Activated T-helper 2 cell treated with anti-CD3 and anti-CD28 coated beads, Interferon-gamma antibody, Interleukin-2, Interleukin-4, amounts not matched to agents 10 μg/mL and 5 μg/mL and 100 μg/mL, durations not matched to agents 14 hours and 24 hours and 36 hours (primary cell): ENCODE results near the gene TMEM87B. TPM values are rescaled to one million over a fixed set of nuclear protein-coding genes. Genes with fewer than 3 reads are reported as not detected.
"Not testable (repeated sequence)": the region's sequence is repeated elsewhere in the genome, so short reads cannot be mapped to it uniquely, and the experiment has no call there.

Experiments used
- DNase-seq: peaks from one replicate; pipeline ENCODE4 v3.0.0; 2021; ENCODE audit warnings: low spot score
- H3K27ac Mint-ChIP-seq: one replicate; pipeline ENCODE4 v1.8.0; 2021; ENCODE audit warnings: mixed read lengths
- H3K27me3 Mint-ChIP-seq: one replicate; pipeline ENCODE4 v1.8.0; 2021; ENCODE audit warnings: low read depth, mixed read lengths
- H3K36me3 Mint-ChIP-seq: one replicate; pipeline ENCODE4 v1.8.0; 2021; ENCODE audit warnings: low read depth, mixed read lengths
- H3K4me1 Mint-ChIP-seq: one replicate; pipeline ENCODE4 v1.8.0; 2021; ENCODE audit warnings: low read depth, mixed read lengths
- H3K4me3 Mint-ChIP-seq: one replicate; pipeline ENCODE4 v1.8.0; 2021; ENCODE audit warnings: low read depth, mild to moderate bottlenecking, moderate library complexity, mixed read lengths
- H3K9me3 Mint-ChIP-seq: one replicate; pipeline ENCODE4 v1.8.0; 2021; ENCODE audit warnings: mixed read lengths
- intact Hi-C: fragments of 100-400 bp; cut with micrococcal nuclease; formaldehyde crosslinking; loops from one replicate; pipeline ENCODE4 v1.15.1; 2023
- total RNA-seq: library from RNA; stranded (reverse); gene quantifications from 2 replicates; pipeline ENCODE4 v1.2.3, GENCODE V29; 2022

Gene TMEM87B
- total RNA-seq, 1 donor from 2014 or later = 16.5 TPM

DNA sequence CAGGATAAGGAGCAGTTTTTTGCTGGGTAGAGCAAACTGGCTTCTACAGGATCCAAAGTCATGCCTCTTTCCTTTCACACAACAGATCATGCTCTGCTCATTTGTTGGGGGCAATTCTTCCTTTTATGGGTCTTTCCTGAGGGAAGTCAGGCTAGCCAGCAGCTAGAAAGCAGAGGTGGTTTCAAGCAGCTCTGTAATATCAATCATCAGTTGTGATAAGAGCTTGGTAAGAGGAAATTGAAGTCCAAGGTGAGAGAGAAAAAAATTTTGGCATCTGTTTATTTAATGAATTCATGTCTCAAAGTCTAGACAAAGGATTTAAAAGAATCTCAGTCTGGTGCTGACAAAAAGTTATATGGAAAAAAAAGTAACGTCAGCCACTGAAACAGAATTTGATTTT, 6.2 kb downstream of the TMEM87B start:
- H3K27ac Mint-ChIP-seq = no peak overlapping the region
- peaks cover 48% of the 10 kb centered on the region for H3K4me1 Mint-ChIP-seq
- no peak for DNase-seq
- intact Hi-C loops = no loop called here
- H3K4me3 Mint-ChIP-seq = no peak overlapping the region
- H3K36me3 Mint-ChIP-seq = peaks cover 70% of the 10 kb centered on the region
- peaks cover 13% of the 10 kb centered on the region for H3K9me3 Mint-ChIP-seq
- no peaks in the 10 kb centered on the region for H3K27me3 Mint-ChIP-seq

DNA sequence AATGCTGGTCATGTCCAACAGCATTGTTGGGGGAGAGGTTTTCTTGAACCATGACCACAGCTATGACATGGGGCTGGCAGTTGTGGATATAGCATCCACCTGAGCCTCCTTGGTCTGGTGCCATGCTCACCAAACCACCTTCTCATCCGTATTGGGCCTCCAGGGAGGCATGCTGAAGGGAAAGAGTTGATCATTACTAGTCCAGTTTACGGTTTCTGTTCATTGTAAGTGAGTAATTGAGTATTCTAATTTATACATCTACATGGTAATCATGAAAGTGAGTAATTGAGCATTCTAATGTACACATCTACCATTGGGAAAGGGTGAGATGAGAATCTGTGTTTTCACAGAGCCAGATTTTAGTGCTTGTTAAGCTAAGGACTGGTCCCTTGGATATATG, 6.8 kb downstream of the TMEM87B start:
- no peak for DNase-seq
- H3K27ac Mint-ChIP-seq = no peak overlapping the region
- H3K36me3 Mint-ChIP-seq = peaks cover 72% of the 10 kb centered on the region
- intact Hi-C loops = no loop called here
- no peak overlapping the region for H3K4me3 Mint-ChIP-seq
- no peaks in the 10 kb centered on the region for H3K27me3 Mint-ChIP-seq
- H3K9me3 Mint-ChIP-seq = peaks cover 13% of the 10 kb centered on the region
- H3K4me1 Mint-ChIP-seq = peaks cover 45% of the 10 kb centered on the region

DNA sequence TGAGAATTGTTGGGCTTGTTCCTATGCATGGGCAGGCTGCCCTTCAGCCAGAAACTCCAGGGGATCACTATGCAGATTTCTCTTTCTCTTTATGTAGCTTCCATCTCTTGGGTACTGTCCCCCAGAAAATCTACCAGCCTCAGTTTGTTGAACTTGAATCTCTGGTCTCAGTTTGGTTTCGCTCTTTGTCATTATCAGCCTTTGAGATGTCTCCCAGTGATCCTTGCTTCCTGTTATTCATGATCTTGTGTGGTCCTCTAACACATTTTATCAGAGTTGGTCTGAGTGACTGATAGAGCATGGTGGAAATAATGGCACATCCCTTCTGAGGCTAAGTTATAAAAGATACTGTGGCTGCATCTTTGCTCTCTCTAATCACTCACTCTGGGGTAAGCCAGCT, 7.8 kb downstream of the TMEM87B start:
- H3K27ac Mint-ChIP-seq = peak overlapping the region; percentile 84
- intact Hi-C loops = no loop called here

DNA sequence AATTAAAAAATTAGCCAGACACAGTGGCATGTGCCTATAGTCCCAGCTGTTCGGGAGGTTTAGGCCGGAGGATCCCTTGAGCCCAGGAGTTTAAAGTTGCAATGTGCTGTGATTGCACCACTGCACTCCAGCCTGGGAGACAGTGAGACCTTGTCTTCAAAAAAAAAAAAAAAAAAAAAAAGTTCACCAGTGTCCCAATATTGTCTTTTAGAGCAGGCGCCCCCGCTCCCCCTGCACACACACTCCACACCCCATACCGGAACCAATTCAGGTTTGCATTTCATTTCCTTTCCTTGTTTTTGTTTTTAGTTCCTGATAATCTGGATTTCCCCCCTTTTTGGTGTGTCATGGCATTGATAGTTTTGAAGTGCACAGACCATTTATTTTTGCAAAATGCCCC, 10.4 kb downstream of the TMEM87B start:
- Mint-ChIP-seq H3K36me3 (peaks cover 85% of the 10 kb centered on the region), H3K27me3 (no peaks in the 10 kb centered on the region), H3K9me3 (peaks cover 26% of the 10 kb centered on the region), H3K4me1 (peaks cover 32% of the 10 kb centered on the region), H3K4me3 (no peak overlapping the region), H3K27ac (peak overlapping the region; percentile 63)
- intact Hi-C loops = no loop called here
- DNase-seq = no peak

More for the DNA sequence above, 7.8 kb downstream of the TMEM87B start:
- Mint-ChIP-seq H3K27me3 (no peaks in the 10 kb centered on the region), H3K4me1 (peaks cover 38% of the 10 kb centered on the region), H3K36me3 (peaks cover 80% of the 10 kb centered on the region), H3K4me3 (no peak overlapping the region), H3K9me3 (peaks cover 13% of the 10 kb centered on the region)
- DNase-seq = no peak

DNA sequence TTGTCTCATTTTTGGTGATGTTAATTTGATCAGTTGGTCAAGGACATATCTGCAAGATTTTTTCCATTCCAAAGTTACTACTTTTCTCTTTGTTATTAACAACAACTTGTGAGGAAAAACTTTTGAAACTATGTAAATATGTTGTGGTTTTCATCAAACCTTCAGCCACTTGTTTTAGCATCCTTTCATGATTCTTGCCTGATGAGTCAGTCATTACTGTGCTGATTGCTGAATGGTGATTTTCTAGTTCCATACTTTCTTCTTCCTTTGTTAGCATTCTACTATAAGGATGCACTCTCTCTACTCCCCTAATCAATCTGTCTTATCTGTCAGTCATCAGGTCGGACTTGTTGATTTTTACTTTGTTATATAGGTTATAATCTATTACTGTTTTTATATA, 10.9 kb downstream of the TMEM87B start:
- intact Hi-C loops = no loop called here
- DNase-seq = no peak
- Mint-ChIP-seq H3K9me3 (peaks cover 26% of the 10 kb centered on the region), H3K36me3 (peaks cover 90% of the 10 kb centered on the region), H3K4me3 (no peak overlapping the region), H3K27ac (peak overlapping the region; percentile 63), H3K27me3 (no peaks in the 10 kb centered on the region), H3K4me1 (peaks cover 32% of the 10 kb centered on the region)

DNA sequence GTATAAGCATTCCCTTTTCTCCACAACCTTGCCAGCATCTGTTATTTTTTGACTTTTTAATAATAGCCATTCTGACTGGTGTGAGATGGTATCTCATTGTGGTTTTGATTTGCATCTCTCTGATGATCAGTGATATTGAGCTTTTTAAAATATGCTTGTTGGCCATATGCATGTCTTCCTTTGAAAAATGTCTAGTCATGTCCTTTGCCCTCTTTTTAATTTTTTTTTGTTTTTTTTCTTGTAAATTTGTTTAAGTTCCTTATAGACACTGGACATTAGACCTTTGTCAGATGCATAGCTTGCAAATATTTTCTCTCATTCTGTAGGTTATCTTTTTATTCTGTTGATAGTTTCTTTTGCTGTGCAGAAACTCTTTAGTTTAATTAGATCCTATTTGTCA, 14.7 kb downstream of the TMEM87B start:
- peaks cover 36% of the 10 kb centered on the region for H3K9me3 Mint-ChIP-seq
- H3K4me1 Mint-ChIP-seq = peaks cover 29% of the 10 kb centered on the region
- intact Hi-C loops = not testable (repeated sequence)

DNA sequence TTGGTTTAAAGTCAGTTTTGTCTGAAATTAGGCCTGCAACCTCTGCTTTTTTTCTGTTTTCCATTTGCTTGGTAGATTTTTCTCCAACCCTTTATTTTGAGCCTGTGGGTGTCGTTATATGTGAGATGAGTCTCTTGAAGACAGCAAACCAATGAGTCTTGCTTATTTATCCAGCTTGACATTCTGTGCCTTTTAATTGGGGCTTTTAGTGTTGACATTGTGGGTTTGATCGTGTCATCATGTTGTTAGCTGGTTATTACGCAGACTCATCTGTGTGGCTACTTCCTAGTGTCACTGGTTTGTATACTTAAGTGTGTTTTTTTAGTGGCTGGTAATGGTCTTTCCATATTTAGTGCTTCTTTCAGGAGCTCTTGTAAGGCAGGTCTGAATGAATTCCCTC, 18.8 kb downstream of the TMEM87B start:
- Mint-ChIP-seq H3K27ac (peak overlapping the region; percentile 13), H3K36me3 (peaks cover 81% of the 10 kb centered on the region), H3K9me3 (peaks cover 37% of the 10 kb centered on the region), H3K4me1 (peaks cover 29% of the 10 kb centered on the region), H3K27me3 (no peaks in the 10 kb centered on the region), H3K4me3 (no peak overlapping the region)
- intact Hi-C loops = no loop called here
- DNase-seq = no peak

More for the DNA sequence above, 14.7 kb downstream of the TMEM87B start:
- H3K27ac Mint-ChIP-seq, H3K27me3 Mint-ChIP-seq, H3K4me3 Mint-ChIP-seq, DNase-seq: not testable (repeated sequence)
- peaks cover 91% of the 10 kb centered on the region for H3K36me3 Mint-ChIP-seq

DNA sequence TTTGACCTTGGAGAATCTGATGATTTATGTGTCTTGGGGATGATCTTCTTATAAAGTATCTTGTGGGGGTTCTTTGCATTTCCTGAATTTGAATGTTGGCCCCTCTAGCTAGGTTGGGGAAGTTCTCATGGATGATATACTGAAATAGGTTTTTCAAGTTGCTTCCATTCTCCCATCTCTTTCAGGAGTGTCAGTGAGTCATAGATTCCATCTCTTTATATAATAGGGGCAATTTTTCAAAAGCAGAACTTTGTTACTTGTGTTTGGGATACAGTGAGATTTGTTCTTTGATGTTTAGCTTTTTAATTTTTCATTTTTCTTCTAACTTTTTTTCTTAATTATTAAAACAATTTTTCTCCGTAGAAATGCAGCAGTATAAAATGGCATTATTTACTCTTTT, 19.4 kb downstream of the TMEM87B start:
- Mint-ChIP-seq H3K4me3 (no peak overlapping the region), H3K4me1 (peaks cover 26% of the 10 kb centered on the region), H3K9me3 (peaks cover 32% of the 10 kb centered on the region), H3K27ac (peak overlapping the region; percentile 13), H3K27me3 (no peaks in the 10 kb centered on the region), H3K36me3 (peaks cover 82% of the 10 kb centered on the region)
- intact Hi-C loops = no loop called here
- no peak for DNase-seq

DNA sequence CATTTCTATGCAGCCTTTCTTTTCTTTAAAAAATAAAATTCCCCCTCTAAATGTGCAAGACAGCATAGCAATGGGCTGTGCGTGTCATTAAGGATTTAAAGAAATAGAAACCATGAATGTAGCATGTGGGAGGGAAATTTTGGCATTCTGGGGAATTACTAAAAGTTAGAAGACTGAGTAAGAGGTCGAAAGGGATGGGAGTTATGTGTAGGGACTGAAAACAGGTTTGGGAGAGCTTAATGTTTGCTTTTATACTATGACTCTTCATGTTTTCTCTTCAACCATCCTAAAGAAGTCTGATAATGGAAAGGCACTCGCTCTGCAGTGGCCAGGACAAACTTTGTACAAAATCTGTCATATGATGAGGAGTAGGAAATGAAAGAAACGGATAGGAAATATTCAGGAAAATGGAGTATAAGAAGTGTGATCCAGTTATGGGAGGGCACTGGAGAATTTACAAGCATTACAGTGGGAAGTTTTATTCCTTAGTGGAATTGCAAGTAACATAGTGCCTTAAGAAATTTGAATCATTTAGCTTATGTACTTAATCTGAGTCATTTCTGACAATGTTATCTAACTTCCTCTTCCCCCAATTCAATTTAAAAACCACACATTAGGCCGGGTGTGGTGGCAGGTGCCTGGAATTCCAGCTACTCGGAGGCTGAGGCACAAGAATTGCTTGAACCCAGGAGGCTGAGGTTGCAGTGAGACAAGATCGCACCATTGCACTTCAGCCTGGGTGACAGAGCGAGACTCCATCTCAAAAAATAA, 20.6 kb downstream of the TMEM87B start:
- intact Hi-C loops = no loop called here
- DNase-seq = no peak
- H3K27ac Mint-ChIP-seq = no peak overlapping the region
- peaks cover 26% of the 10 kb centered on the region for H3K4me1 Mint-ChIP-seq
- H3K27me3 Mint-ChIP-seq = no peaks in the 10 kb centered on the region
- no peak overlapping the region for H3K4me3 Mint-ChIP-seq
- peaks cover 75% of the 10 kb centered on the region for H3K36me3 Mint-ChIP-seq
- peaks cover 24% of the 10 kb centered on the region for H3K9me3 Mint-ChIP-seq

DNA sequence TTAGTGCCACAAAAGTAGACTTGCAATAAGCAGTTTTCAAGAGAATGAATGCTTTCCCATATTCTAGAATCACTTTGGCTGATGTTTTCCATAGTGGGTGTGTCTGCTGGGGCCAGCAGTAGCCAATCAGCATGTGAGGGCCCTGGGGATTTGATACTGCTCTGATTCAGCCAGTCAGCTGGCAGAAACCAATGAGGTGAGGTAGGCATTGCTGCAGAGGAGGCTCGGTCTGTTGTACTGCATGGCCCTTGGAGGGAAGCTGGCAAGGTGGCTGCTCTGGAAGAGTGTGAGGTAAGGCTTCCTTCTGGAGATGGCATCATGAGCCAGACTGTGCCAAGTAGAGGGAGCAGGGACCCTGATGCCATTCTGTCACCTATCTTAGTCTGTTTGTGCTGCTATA, 22.7 kb downstream of the TMEM87B start:
- DNase-seq = no peak
- Mint-ChIP-seq H3K27me3 (no peaks in the 10 kb centered on the region), H3K36me3 (peaks cover 75% of the 10 kb centered on the region), H3K4me1 (peaks cover 23% of the 10 kb centered on the region), H3K9me3 (peaks cover 19% of the 10 kb centered on the region), H3K4me3 (no peak overlapping the region), H3K27ac (no peak overlapping the region)
- intact Hi-C loops = no loop called here

DNA sequence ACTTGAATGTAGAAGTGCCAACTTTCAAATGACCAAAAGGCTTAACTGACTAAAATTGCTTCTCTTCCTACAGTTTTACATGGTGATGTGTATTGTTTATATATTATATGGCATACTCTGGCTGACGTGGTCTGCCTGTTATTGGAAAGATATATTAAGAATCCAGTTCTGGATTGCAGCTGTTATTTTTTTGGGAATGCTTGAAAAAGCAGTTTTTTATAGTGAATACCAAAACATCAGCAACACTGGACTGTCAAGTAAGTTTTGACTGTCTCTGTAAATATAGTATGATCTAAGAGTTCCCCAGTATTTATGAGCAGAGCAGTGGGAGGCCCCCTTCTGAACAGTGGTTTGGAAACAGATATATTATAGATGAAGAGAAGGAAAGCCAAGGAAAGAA, 26.2 kb downstream of the TMEM87B start:
- no peak for DNase-seq
- H3K4me3 Mint-ChIP-seq = no peak overlapping the region
- peaks cover 72% of the 10 kb centered on the region for H3K36me3 Mint-ChIP-seq
- H3K4me1 Mint-ChIP-seq = peaks cover 3% of the 10 kb centered on the region
- intact Hi-C loops = no loop called here
- no peaks in the 10 kb centered on the region for H3K27me3 Mint-ChIP-seq
- no peak overlapping the region for H3K27ac Mint-ChIP-seq
- no peaks in the 10 kb centered on the region for H3K9me3 Mint-ChIP-seq

DNA sequence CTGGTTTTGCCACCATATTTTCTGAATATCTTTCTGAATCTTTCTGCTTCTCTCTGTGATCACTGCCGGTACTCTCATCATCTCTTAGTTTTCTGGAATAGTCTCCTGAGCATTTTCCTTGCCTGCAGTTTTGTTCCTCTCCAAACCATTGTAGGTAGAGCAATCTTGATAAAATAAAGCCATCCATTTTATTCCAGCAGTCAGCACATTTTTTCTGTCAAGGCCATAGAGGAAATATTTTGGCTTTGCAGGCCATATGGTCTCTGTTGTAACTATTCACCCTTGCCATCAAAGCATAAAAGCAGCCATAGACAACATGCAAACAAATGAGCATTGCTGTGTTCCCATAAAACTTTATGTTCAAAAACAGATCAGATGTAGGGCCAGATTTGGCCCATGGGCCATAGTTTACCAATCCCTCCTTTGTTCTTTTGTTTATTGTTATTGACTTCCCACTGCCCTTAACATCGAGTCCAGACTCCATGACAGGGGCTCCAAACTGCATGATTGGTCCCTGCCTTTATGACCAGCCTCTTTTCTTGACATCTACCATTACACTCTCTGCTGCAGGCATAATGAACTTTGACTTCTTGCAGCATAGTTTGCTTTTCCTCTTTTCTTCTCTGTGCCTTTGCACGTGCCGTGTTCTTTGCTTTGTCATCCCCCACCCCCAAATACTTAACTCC, 29.8 kb downstream of the TMEM87B start:
- intact Hi-C loops = no loop called here
- Mint-ChIP-seq H3K9me3 (no peaks in the 10 kb centered on the region), H3K4me1 (no peaks in the 10 kb centered on the region), H3K27me3 (no peaks in the 10 kb centered on the region), H3K27ac (no peak overlapping the region), H3K4me3 (no peak overlapping the region), H3K36me3 (peaks cover 79% of the 10 kb centered on the region)
- no peak for DNase-seq

DNA sequence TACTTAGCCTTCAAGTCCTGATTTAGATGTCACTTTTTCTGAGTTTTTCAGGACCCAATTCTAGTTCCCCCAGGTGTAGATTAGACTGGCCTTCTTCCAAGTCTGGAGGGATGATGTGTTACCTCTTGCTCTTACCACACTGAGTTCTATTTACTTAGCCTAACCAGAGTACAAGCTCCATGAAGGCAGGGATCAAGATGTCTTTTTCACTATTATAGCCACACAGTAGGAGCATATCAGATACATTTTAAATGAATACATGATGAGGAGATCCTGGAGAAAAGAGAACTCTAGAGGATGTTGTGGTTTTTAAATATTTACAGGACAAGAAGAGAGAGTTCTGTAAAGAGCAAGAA, 30.3 kb downstream of the TMEM87B start:
- intact Hi-C loops = no loop called here

More for the DNA sequence above, 30.3 kb downstream of the TMEM87B start:
- Mint-ChIP-seq H3K4me1 (no peaks in the 10 kb centered on the region), H3K4me3 (no peak overlapping the region), H3K27me3 (no peaks in the 10 kb centered on the region), H3K36me3 (peaks cover 84% of the 10 kb centered on the region), H3K9me3 (no peaks in the 10 kb centered on the region), H3K27ac (no peak overlapping the region)
- DNase-seq = no peak
